ENCODE measurements around the gene FOSL2.
"Not testable (repeated sequence)": the region's sequence is repeated elsewhere in the genome, so short reads cannot be mapped to it uniquely, and the experiment has no call there.

FOSL2 gene

GRCh38 chr2:28371728-28372127 lies 20.9 kb upstream of the FOSL2 start:
- H3K36me3 ChIP-seq (ENCODE audit: control insufficient read depth, insufficient read depth, low read length); H3K27ac ChIP-seq (ENCODE audit: insufficient read depth, low read depth, low read length, poor library complexity, severe bottlenecking); H3K4me3 ChIP-seq (ENCODE audit: insufficient read depth, low read depth, low read length); H3K27me3 ChIP-seq (ENCODE audit: control insufficient read depth, insufficient read depth, low read length, poor library complexity, severe bottlenecking); H3K9me3 ChIP-seq (ENCODE audit: control insufficient read depth, low read length); H3K4me1 ChIP-seq (ENCODE audit: control insufficient read depth, insufficient read depth, low read length): not testable (repeated sequence)
- 89 to 94% methylated on average over 4 of the region's 4 CpGs for whole genome bisulfite sequencing, 2 experiments

- Histone ChIP-seq H3K36me3 (ENCODE audit: control insufficient read depth, insufficient read depth, low read length) (no peaks in the 10 kb centered on the region), H3K27ac (ENCODE audit: insufficient read depth, low read depth, low read length, poor library complexity, severe bottlenecking) (no peak overlapping the region), H3K4me1 (ENCODE audit: control insufficient read depth, insufficient read depth, low read length) (peaks cover 9% of the 10 kb centered on the region), H3K4me3 (ENCODE audit: insufficient read depth, low read depth, low read length) (no peak overlapping the region), H3K27me3 (ENCODE audit: control insufficient read depth, insufficient read depth, low read length, poor library complexity, severe bottlenecking) (no peaks in the 10 kb centered on the region), H3K9me3 (ENCODE audit: control insufficient read depth, low read length) (no peaks in the 10 kb centered on the region)
- 94 to 96% methylated on average over 4 of the region's 4 CpGs for WGBS, 2 experiments
These were observed 18.8 kb upstream of the FOSL2 start for GRCh38 chr2:28373854-28374253.

GRCh38 chr2:28374331-28374730 lies 18.3 kb upstream of the FOSL2 start:
- Histone ChIP-seq H3K27me3 (ENCODE audit: control insufficient read depth, insufficient read depth, low read length, poor library complexity, severe bottlenecking) (no peaks in the 10 kb centered on the region), H3K36me3 (ENCODE audit: control insufficient read depth, insufficient read depth, low read length) (no peaks in the 10 kb centered on the region), H3K27ac (ENCODE audit: insufficient read depth, low read depth, low read length, poor library complexity, severe bottlenecking) (no peak overlapping the region), H3K4me3 (ENCODE audit: insufficient read depth, low read depth, low read length) (no peak overlapping the region), H3K9me3 (ENCODE audit: control insufficient read depth, low read length) (no peaks in the 10 kb centered on the region), H3K4me1 (ENCODE audit: control insufficient read depth, insufficient read depth, low read length) (peaks cover 9% of the 10 kb centered on the region)
- 91 to 96% methylated on average over 5 of the region's 5 CpGs for WGBS, 2 experiments

- H3K4me1 ChIP-seq (ENCODE audit: control insufficient read depth, insufficient read depth, low read length), result peaks cover 9% of the 10 kb centered on the region
- no peaks in the 10 kb centered on the region for H3K27me3 ChIP-seq (ENCODE audit: control insufficient read depth, insufficient read depth, low read length, poor library complexity, severe bottlenecking)
- no peak overlapping the region for H3K4me3 ChIP-seq (ENCODE audit: insufficient read depth, low read depth, low read length)
- no peaks in the 10 kb centered on the region for H3K36me3 ChIP-seq (ENCODE audit: control insufficient read depth, insufficient read depth, low read length)
- WGBS, 2 experiments, result 88 to 90% methylated on average over 3 of the region's 3 CpGs
- H3K9me3 ChIP-seq (ENCODE audit: control insufficient read depth, low read length), result no peaks in the 10 kb centered on the region
- no peak overlapping the region for H3K27ac ChIP-seq (ENCODE audit: insufficient read depth, low read depth, low read length, poor library complexity, severe bottlenecking)
These were observed 17.4 kb upstream of the FOSL2 start for GRCh38 chr2:28375236-28375635.

DNA sequence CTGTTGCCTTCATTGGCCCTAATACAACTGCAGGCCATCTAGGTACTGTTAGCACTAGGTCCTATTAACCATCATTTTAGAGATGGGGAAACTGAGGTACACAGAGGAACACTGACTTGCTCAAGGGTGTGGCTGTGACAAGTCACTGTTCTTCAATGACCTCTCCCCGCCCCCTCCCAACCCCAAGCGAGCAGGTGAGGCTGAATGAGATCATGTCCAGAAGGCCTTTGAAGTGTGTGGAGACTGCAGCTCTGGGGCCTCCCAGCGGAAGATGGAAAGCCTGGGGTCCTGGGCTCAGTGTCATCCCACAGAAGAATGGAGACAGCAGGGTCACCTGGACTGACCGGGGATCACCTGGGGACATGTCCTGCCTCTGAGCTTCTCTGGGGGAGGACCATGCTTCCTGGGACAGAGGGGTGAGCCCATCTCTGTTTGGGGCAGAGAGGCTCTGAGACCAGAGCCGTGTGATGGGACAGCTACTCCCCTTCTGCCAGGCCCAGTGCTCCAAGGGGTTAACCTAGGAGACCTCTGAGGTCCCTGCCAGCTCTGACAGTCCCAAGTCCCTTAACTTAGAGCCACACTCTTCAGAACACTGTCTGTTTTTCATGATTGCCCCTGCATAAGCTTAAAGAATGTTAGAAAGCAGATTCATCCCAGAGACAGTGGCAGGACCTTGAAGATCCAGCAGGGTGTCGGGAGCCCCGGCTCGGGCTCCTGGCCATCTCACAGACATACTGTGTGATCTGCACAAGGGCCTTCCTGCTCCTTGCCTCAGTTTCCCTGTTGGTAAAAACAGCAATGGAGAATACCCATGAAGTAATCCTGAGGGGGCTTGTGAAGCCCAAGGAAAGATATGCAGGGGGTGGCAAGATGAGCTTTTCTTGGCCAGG lies 16.7 kb upstream of the FOSL2 start:
- Histone ChIP-seq H3K27ac (ENCODE audit: insufficient read depth, low read depth, low read length, poor library complexity, severe bottlenecking) (no peak overlapping the region), H3K27me3 (ENCODE audit: control insufficient read depth, insufficient read depth, low read length, poor library complexity, severe bottlenecking) (no peaks in the 10 kb centered on the region), H3K9me3 (ENCODE audit: control insufficient read depth, low read length) (no peaks in the 10 kb centered on the region), H3K4me3 (ENCODE audit: insufficient read depth, low read depth, low read length) (no peak overlapping the region), H3K4me1 (ENCODE audit: control insufficient read depth, insufficient read depth, low read length) (peaks cover 9% of the 10 kb centered on the region), H3K36me3 (ENCODE audit: control insufficient read depth, insufficient read depth, low read length) (no peaks in the 10 kb centered on the region)
- 92 to 94% methylated on average over 8 of the region's 8 CpGs for WGBS, 2 experiments

DNA sequence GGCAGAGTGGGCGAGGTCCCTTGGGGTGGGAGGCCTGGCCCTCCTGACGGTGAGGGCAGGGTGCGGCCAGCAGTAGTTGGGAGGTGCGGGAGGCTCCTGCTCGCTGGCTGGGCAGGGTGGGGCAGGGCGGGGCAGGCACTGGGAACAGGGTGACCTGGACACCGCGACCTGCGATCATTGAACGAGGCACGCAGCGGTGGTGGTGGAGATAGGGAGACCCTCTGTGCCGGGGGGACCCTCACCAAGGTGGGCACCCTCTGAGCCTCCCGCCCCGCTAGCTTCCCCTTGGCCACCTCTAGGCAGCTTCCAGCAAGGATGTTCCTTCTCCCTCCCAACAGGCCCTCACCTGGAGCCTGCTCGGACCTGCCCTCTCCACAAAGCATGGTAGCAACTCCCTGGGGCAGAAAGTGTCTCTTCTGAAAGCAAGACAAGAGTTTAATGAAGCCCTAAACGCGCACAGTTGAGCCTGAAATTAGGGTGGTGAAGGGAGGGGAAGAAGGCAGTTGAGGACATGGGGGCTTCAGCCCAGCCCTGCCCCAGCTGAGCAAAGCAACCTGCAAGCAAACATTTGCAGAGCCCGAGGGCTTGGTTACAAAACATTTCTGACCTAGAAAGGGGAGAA lies 15.4 kb upstream of the FOSL2 start:
- 93 to 95% methylated on average over 19 of the region's 19 CpGs for WGBS, 2 experiments
- H3K4me3 ChIP-seq (ENCODE audit: insufficient read depth, low read depth, low read length), result no peak overlapping the region
- H3K9me3 ChIP-seq (ENCODE audit: control insufficient read depth, low read length), result no peaks in the 10 kb centered on the region
- no peaks in the 10 kb centered on the region for H3K27me3 ChIP-seq (ENCODE audit: control insufficient read depth, insufficient read depth, low read length, poor library complexity, severe bottlenecking)
- H3K4me1 ChIP-seq (ENCODE audit: control insufficient read depth, insufficient read depth, low read length), result peaks cover 9% of the 10 kb centered on the region
- no peaks in the 10 kb centered on the region for H3K36me3 ChIP-seq (ENCODE audit: control insufficient read depth, insufficient read depth, low read length)
- H3K27ac ChIP-seq (ENCODE audit: insufficient read depth, low read depth, low read length, poor library complexity, severe bottlenecking), result no peak overlapping the region

DNA sequence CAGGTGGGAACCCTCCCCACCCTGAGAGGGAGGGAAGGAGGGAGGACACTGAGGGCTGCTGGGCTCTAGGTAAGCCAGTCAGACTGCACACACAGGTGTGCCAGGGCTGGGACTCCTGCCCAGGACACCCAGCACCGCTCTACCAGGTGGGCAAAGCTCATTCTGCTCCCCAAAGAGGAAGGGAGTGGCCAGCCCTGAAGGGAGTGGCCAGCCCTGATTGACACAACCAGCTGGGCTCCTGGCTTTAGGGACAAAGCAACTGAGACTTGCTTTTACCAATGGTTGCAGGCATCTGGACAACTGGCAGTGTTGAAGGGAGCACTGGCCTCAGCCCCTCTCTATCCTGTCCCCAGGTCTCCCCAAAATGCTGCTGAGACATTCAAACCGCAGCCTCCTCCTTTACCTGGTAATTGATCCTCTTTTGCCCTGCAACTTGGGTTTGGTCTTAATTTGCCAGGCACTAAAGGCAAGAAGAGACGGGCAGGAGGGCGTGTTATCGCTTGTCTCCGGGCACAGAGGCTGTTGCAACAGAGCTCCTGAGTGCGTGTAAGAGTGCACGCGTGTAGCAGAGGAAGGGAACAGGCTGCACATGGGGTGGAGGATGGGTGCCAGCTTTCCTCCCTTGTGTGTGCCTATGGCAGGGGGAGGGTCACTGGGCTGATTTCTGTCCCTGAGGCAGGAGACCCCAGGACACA lies 14.5 kb upstream of the FOSL2 start:
- Histone ChIP-seq H3K4me3 (ENCODE audit: insufficient read depth, low read depth, low read length) (no peak overlapping the region), H3K27ac (ENCODE audit: insufficient read depth, low read depth, low read length, poor library complexity, severe bottlenecking) (no peak overlapping the region), H3K27me3 (ENCODE audit: control insufficient read depth, insufficient read depth, low read length, poor library complexity, severe bottlenecking) (no peaks in the 10 kb centered on the region), H3K9me3 (ENCODE audit: control insufficient read depth, low read length) (no peaks in the 10 kb centered on the region), H3K4me1 (ENCODE audit: control insufficient read depth, insufficient read depth, low read length) (peaks cover 9% of the 10 kb centered on the region), H3K36me3 (ENCODE audit: control insufficient read depth, insufficient read depth, low read length) (no peaks in the 10 kb centered on the region)
- WGBS, 2 experiments, result 90 to 92% methylated on average over 9 of the region's 9 CpGs

DNA sequence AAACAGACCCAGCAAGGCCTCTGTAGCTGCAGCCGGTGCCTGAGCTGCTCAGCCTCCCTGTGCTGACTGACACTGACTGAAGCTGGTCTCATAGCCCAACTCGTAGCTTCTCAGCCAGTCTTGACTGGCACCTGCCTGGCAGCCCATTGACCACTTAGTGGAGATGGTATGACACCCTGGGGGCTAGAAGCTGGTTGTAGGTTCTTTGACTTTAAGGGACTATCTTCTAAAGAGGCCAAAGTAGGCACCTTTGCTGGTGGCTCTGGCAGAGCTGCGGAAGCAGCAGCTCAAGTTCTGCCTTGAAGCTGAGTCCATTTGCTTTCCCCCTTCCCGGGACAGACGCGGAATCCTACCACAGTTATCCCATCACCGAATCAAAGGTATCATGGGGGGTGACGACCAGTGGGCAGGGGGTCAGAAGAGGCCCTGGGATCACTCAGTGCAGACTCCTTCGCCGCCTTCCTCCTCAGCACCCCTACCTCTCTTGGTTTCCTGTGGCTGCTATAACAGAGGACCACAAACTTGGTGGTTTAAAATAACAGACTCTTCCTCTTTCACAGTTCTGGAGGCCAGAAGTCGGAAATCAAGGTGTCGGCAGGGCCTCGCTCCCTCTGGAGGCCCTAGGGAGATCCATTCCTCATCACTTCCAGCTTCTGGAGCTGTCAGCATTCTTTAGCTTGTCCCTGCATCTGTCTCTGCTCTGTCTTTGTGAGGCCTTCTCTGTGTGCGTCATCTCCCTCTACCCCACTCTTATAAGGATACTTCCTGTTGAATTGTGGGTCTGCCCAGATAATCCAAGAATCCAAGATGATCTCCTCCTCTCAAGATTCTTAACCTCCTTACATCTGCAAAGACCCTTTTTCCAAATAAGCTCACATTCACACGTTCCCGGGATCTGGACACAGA lies 13.7 kb upstream of the FOSL2 start:
- 87 to 92% methylated on average over 16 of the region's 16 CpGs for WGBS, 2 experiments
- no peak overlapping the region for H3K4me3 ChIP-seq (ENCODE audit: insufficient read depth, low read depth, low read length)
- H3K4me1 ChIP-seq (ENCODE audit: control insufficient read depth, insufficient read depth, low read length), result peaks cover 9% of the 10 kb centered on the region
- H3K27me3 ChIP-seq (ENCODE audit: control insufficient read depth, insufficient read depth, low read length, poor library complexity, severe bottlenecking), result no peaks in the 10 kb centered on the region
- no peaks in the 10 kb centered on the region for H3K9me3 ChIP-seq (ENCODE audit: control insufficient read depth, low read length)
- no peaks in the 10 kb centered on the region for H3K36me3 ChIP-seq (ENCODE audit: control insufficient read depth, insufficient read depth, low read length)
- no peak overlapping the region for H3K27ac ChIP-seq (ENCODE audit: insufficient read depth, low read depth, low read length, poor library complexity, severe bottlenecking)

GRCh38 chr2:28380219-28380618 lies 12.4 kb upstream of the FOSL2 start:
- H3K9me3 ChIP-seq (ENCODE audit: control insufficient read depth, low read length), result no peaks in the 10 kb centered on the region
- no peaks in the 10 kb centered on the region for H3K36me3 ChIP-seq (ENCODE audit: control insufficient read depth, insufficient read depth, low read length)
- no peak overlapping the region for H3K27ac ChIP-seq (ENCODE audit: insufficient read depth, low read depth, low read length, poor library complexity, severe bottlenecking)
- no peaks in the 10 kb centered on the region for H3K27me3 ChIP-seq (ENCODE audit: control insufficient read depth, insufficient read depth, low read length, poor library complexity, severe bottlenecking)
- no peak overlapping the region for H3K4me3 ChIP-seq (ENCODE audit: insufficient read depth, low read depth, low read length)
- 88 to 94% methylated on average over 6 of the region's 6 CpGs for WGBS, 2 experiments
- peaks cover 9% of the 10 kb centered on the region for H3K4me1 ChIP-seq (ENCODE audit: control insufficient read depth, insufficient read depth, low read length)

Measured in ectodermal cell (in vitro differentiated cells).